AG10803 (cell line): ENCODE results near the gene SSNA1.

Source experiments
- DNase-seq: peaks from one replicate; pipeline ENCODE4 v3.0.0; 2010; ENCODE audit warnings: low read depth
- H3K4me3 ChIP-seq: 2 replicates; pipeline ENCODE4 v1.5.1; 2011; ENCODE audit warnings: mild to moderate bottlenecking, low read length, control low read depth
- CTCF ChIP-seq: conservative IDR thresholded peaks from 2 replicates; pipeline ENCODE4 v1.5.1; 2011; ENCODE audit warnings: mild to moderate bottlenecking, low read length, control low read depth, inconsistent platforms

SSNA1 gene

GRCh38 chr9:137206602-137207001 is 18.1 kb downstream of the SSNA1 start:
- peak overlapping the region; percentile 94 for H3K4me3 ChIP-seq
- TF ChIP-seq CTCF: no peak
- DNase-seq: no peak

DNA sequence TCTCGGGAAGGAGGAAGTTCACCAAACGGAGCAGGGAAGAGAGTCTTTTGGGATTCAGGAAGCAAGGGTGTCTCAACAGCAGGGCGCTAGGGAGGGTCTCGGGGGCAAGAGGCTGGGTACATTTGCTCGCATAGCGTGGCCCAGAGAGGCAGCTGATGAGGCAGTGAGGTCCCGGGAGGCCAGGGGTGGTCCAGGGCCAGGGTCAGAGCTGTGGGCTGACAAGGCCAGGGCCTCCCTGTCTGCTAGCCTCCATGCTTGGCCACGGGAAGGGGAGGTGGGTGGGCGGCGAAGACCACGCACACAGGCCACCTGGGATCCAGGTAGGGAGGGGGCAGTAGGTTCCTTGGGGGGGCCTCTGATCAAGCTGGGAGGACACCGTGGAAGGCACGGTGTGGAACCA is 23.1 kb downstream of the SSNA1 start:
- no peak for TF ChIP-seq CTCF

DNA sequence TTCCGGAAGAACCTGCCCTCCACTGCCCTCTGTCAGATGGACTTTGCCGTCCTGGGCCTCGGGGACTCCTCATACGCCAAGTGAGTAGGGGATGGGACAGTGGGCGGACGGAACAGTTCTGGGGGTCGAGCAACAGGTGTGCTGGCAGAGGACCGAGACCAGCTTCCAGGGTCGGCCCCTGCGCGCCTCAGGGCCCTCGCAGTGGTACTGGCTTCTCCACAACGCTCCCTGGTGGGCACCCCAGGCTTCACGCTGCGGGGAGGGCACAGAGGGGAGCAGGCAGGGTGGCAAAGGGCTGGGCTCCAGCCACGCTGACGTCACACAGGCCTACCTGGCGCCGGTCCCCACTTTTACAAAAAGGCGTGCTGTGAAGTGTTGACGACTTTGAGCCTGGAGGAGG is 24.0 kb downstream of the SSNA1 start:
- no peak for TF ChIP-seq CTCF
- no peak for DNase-seq
- no peak overlapping the region for H3K4me3 ChIP-seq

More for the DNA sequence above, 23.1 kb downstream of the SSNA1 start:
- no peak overlapping the region for H3K4me3 ChIP-seq
- DNase-seq: no peak

- no peak for TF ChIP-seq CTCF
- H3K4me3 ChIP-seq: no peak overlapping the region
- no peak for DNase-seq
These were observed 24.9 kb downstream of the SSNA1 start for GRCh38 chr9:137213160-137214060.

DNA sequence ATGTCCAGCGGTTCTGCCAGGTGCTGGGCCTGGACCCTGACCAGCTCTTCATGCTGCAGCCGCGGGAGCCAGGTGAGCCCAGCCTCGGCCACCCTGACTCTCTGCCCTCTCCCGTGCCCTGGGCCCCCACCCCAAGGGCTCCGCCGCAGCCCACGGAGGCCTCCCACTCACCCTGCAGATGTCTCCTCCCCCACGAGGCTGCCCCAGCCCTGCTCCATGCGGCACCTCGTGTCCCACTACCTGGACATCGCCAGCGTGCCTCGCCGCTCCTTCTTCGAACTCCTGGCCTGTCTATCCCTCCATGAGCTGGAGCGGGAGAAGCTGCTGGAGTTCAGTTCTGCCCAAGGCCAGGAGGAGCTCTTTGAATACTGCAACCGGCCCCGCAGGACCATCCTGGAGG is 26.1 kb downstream of the SSNA1 start:
- DNase-seq: no peak
- TF ChIP-seq CTCF: no peak
- H3K4me3 ChIP-seq: no peak overlapping the region

DNA sequence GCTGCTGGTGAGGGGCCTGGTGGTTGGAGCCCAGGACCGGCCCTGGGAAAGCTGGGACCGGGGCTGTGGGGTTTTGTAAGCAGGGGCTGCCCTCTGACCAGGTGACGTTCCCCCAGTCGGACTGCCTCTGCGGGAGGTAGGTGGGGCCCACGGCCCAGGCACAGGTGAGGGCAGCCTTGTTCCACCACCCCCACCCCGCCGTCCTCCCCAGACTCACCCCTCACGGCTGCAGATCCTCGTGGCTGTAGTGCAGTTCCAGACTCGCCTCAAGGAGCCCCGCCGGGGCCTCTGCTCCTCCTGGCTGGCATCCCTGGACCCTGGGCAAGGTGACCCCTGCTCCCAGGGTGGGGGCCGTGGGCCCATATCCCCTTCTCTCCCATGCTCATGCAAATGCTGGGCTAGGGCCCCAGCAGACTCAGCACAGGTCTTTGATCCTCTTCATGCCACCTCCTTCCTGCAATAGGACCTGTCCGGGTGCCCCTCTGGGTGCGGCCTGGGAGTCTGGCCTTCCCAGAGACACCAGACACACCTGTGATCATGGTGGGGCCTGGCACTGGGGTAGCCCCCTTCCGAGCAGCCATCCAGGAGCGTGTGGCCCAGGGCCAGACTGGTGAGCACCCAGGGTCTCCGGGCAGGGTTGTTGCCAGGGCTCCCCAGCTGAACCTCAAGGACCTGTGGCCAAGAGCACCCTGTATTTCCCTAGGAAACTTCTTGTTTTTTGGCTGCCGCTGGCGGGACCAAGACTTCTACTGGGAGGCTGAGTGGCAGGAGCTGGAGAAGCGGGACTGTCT is 26.9 kb downstream of the SSNA1 start:
- no peak overlapping the region for H3K4me3 ChIP-seq
- DNase-seq: no peak
- no peak for TF ChIP-seq CTCF
